Keratinocyte (primary cell): ENCODE results near the gene CCNY.
"Not testable (repeated sequence)": the region's sequence is repeated elsewhere in the genome, so short reads cannot be mapped to it uniquely, and the experiment has no call there.

ENCODE experiments used
- CTCF ChIP-seq, 3 experiments: IDR thresholded peaks in 1 of 3; conservative IDR thresholded peaks in 1 of 3; optimal IDR thresholded peaks in 1 of 3; 2 replicates in 2 of 3; 3 replicates in 1 of 3; pipeline versions ENCODE3 to v1.5.1; 2011; ENCODE audit warnings: low read length in 3 of 3, mild to moderate bottlenecking in 3 of 3, moderate library complexity in 2 of 3, control low read depth in 1 of 3, inconsistent platforms in 1 of 3; ENCODE audit not compliant: insufficient read depth in 2 of 3; ENCODE audit errors: extremely low read depth in 1 of 3
- EZH2 ChIP-seq: IDR thresholded peaks from one replicate; pipeline ENCODE4 v1.6.1; 2012; ENCODE audit warnings: inconsistent platforms, mild to moderate bottlenecking, low read length, moderate library complexity

- TF ChIP-seq EZH2; CTCF (optimal IDR thresholded peaks at IDR 0.05 in 1 of 3, IDR thresholded peaks at IDR 0.05 in 1 of 3, conservative IDR thresholded peaks at IDR 0.05 in 1 of 3; ENCODE audit: extremely low read depth in 1 of 3, insufficient read depth in 2 of 3, low read length in 3 of 3): not testable (repeated sequence)
Observed at GRCh38 chr10:35537925-35538324, 201.6 kb downstream of the CCNY start.
